NCI-H1092 (cell line): Measurements from ENCODE around the gene SMARCD2.
"Not testable (repeated sequence)": the region's sequence is repeated elsewhere in the genome, so short reads cannot be mapped to it uniquely, and the experiment has no call there.

Experiments used
- DNase-seq: peaks from one replicate; lab custom pipeline; 2025; lab: John Stamatoyannopoulos, UW

Gene SMARCD2

GRCh38 chr17:63850401-63850800 lies 7.9 kb upstream of the SMARCD2 start:
- no peak for DNase-seq

DNA sequence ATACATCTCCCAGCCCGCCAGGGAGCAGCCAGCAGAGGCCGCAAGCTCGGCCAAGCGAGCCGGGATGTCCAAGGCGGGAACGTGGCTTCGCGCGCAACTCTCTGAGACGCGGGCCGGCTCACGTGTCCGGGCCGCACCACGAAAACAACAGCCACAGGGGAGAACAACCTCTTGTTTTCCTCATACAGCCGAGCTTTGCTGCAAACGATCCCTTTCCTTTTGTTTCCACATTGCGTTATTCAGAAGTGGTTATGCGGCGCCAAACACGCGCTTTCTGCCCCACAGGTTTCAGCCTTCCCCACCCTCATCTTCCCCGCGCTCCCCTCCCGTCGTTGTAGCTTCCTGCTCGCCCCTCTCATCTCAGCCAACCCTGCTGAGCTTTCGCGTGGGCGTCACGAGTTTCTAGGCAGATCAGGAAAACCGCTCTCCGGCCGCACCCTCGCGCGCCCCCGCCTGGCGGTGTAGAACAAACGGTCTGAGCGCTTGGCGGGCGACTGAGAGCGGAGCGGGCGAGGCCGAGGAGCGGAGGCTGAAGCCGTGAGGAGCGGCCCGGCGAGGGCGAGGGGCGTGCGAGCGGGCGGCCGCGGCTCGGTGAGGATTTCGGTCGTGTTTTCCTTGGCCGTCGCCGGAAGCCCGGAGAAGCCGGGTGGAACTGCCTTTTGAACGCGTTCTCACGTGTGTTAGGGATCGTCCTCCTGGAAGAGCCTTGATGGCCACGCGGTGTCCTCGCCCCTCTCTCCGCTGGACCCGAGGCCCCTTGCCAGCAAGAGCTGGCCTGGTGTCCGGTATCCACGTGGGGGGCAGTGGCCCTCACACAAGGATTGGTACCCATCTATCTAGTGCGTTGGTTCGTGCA lies 6.6 kb upstream of the SMARCD2 start:
- DNase-seq, result no peak

GRCh38 chr17:63847525-63848249 lies 5.2 kb upstream of the SMARCD2 start:
- no peak for DNase-seq

GRCh38 chr17:63845509-63845908 lies 3.0 kb upstream of the SMARCD2 start:
- no peak for DNase-seq

DNA sequence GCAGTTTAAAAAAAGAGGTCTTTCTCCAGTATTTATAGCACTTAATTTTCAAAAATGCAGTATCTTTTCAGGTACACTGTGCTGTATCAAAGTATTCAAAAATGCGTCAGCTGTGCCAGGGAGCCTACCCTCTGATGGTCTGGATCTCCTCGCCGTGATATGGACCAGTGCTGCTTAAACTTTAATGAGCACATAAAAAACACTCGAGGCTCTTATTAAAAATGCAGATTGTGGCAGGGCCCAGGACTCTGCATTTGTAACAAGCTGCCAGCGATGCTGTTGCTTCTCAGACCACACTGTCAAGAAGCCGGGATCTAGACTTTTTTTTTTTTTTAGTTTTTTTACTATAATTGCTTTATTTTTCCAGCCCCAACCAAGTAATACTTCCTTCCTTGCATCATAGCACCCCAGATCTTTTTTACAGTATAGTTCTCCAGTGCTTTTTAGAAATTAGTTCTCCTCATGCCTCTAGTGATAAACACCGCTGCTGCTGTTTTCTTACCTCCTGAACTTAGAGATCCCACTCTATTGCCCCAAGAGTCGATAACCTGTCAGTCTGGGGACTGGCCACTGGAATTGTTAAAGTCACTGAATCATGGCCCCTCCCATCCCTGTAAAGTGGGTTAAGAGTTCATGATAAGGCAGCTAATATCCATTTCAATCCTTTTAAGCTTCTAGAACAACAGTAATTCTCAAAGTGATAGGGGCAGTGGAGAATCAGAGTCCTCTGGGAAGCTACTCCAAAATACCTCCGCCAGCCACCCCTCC lies 1.6 kb upstream of the SMARCD2 start:
- DNase-seq, result no peak

- DNase-seq, result not testable (repeated sequence)
Observed at GRCh38 chr17:63843387-63843888, 953 bp upstream of the SMARCD2 start.

DNA sequence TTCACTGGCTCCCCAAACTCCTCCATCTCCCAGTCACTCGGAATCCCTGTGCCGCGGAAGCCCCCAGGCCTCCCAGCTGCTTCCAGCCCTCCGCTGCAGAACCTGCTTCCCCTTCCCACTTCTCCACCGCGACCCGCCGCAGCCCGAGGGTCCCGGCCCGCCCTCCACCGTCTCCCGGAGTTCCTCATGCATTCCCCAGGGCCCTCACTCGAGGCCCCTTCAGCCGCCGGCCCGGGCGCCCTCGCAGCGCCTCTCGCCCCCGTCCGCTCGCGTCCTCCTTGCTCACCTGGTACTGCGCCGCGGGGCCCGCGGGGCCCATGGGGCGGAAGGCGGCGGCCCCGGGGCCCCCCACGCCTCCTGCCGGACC lies 329 bp downstream of the SMARCD2 start:
- DNase-seq, result no peak

DNA sequence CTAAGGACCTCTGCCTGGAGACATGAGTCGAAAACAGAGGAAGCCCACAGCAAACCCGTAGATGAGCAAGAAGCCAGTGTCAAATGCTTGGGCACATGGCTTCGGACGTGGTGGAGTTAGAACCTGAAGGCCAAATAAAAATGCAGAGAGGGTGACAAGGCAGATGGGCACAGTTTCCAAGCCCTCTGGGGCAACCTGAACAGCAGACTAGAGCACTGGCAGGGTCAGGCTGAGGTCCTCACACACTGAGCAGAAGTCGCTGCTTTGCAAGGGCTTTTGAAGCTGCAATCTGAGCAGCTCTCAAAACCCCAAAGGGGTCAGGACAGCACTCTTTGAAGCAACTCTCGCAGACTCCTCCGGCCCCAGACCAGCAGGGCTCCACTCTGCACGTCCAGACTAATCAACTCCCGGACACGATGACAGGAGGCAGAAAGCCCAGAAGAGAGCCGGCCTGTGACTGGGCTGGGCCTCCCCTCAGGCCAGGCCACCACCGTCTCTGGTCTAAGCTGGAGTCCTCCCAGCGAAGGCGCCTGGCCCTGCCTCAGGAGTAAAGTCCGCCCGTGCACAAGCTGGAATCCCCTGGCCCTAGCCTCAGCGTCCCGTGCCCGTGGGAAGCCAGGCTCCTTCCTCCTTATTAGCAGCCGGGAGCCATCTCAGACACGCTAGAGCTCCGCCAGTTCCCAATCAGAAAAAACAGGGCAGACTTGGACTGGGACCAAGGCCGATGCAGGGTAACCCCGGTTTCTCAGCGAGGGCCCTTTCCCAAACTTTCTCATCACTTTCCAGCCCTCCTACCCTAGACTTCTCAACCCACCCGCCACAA lies 924 bp downstream of the SMARCD2 start:
- DNase-seq, result peak; percentile 22

GRCh38 chr17:63840591-63841349 lies 1.7 kb downstream of the SMARCD2 start:
- no peak for DNase-seq

DNA sequence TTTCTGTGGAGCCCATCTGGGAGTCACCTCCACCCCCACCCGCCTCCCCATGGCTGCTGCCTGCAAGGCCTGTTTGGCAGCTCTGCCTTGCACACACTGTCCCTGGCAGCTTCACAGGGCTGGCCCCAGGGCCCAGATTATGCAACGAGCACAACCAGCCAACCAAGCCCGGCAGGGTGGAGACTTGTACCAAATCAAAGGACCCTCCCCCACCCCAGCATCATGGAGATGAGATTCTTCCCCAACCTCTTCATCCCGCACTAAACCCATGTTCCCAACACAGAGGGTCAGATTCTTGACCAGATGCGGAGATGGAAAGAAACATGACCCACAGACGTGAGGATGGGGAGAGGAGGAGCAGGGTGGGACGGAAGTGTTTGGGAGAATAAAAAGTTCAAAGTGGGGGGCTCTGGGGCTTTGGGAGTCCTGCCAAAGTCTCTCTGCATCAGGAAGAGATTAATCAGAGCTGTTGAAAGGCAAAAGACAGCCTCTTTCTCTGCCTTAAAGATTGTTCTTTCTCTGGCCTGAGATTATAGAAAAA lies 3.8 kb downstream of the SMARCD2 start:
- DNase-seq, result no peak

DNA sequence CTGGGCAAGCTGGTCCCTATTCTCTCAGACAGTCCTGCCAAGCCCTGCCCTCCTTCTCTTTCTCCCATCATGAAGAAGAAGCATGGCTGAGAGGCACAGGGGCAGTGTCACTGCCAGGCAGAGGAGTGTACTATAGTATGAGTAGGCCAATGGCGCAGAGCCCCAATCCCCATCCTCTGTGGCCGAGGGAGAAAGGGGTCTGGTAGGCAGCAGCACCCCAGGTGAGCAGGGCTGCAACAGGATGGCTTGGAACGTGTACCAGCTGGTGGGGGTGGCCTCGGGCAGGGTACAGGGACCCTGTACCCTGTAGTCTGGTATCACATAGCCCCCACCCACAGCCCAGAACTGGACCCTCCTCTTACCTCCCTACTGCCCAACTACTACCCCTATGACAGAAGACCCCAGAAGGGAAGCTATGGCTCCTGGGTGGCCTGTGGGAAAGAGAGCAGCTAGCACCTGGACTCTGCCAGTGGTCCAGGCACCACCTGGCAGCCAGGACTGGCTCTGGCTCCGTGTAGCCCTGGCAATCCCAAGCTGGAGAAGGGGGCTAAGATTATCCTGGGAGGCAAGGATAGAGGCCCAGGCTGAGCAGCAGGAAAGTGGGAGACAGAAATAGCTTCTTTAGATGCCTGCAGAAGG lies 4.4 kb downstream of the SMARCD2 start:
- DNase-seq, result no peak

GRCh38 chr17:63837480-63837879 lies 5.0 kb downstream of the SMARCD2 start:
- DNase-seq, result no peak

- no peak for DNase-seq
Observed at GRCh38 chr17:63836811-63837210, 5.7 kb downstream of the SMARCD2 start.

DNA sequence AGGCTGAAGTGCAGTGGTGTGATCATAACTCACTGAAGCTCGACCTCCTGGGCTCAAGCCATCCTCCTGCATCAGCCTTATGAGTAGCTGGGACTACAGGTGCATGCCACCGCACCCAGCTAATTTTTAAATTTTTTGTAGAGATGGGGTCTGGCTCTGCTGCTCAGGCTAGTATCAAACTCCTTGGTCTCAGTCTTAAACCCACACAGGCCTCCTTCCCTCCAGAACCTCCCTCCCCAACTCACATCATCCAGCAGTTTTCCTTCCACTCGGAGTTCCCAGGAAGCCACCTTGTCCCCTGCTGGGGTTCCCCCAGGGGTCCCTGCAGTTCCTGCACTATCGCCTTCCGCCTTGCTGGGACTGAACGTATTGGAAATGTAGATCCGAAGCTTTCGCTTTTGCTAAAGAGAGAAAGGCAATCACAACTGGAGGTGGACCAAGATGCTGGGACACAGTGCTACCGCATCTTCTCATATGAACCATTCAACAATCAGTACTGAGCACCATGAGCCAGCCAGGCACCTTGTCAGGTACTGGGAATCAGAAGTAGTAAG lies 7.2 kb downstream of the SMARCD2 start:
- DNase-seq, result no peak

GRCh38 chr17:63834431-63835166 lies 7.9 kb downstream of the SMARCD2 start:
- DNase-seq, result peak; percentile 51

- no peak for DNase-seq
Observed at GRCh38 chr17:63833741-63834373, 8.6 kb downstream of the SMARCD2 start.

DNA sequence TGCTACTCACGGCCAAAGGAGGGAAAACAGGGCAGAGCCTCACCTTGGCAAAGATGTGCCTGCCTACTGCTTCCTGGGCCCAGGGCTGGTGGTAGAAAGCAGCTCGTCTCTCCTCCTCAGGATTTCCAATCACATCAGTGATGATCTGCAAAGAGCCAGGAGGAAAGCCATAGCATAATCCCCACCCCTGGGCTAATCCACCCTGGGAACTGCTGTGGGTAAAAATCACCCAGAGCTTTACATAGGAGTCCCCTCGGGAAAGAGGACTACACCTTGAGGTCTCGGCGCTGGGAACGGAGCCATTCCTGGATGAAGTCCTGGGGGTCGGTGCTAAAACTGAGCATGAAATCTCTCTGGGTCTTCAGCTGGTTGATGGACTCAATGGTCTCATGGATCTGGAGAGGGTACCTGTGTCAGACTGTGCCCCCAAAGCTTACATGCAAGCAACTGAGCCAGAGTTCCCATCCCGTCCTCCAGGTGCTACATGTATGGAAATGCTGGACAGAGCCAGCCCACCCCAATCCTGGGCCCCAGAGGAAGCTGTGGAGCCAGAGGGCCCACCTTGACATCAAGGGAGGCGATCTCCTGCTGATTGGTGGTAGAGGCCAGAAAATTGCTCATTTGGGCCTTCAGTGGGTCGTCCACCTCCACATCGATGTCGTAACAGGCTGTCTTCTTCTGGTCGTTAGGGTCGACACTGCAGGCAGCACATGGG lies 9.3 kb downstream of the SMARCD2 start:
- no peak for DNase-seq

DNA sequence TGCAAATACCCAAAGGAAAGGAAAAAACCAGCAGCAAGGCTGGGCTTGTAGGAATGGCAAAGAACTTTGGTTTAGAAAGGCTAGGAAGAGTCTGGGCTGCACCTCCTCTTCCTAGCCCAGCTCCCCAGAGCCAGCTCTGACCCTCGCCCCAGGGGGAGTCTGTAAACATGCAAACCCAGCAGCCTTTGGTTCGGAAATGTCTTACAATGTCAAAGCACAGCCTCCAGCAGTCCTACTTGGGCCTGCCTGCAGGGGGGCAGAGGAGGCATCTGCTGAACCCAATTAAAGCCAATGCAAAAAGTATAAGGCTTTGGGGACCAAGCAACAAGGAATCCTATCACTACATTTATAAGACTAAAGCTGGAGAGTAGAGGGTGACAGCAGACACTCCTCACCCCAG lies 10.0 kb downstream of the SMARCD2 start:
- DNase-seq, result no peak
